Fibroblast of lung (primary cell): ENCODE measurements around the gene TMEM14A. TPM values are rescaled to one million over a fixed set of nuclear protein-coding genes. Genes with fewer than 3 reads are reported as not detected.

Experiments
- DNase-seq, 2 donors: peaks; one replicate each; pipeline versions ENCODE4 v3.0.0 to v3.0.0-alpha.2; 2010; ENCODE audit warnings: low read depth in 2 of 2
- H2AFZ ChIP-seq: 2 replicates; pipeline ENCODE4 v1.5.1; 2012; ENCODE audit warnings: low read length, control low read depth, inconsistent platforms
- H3K27ac ChIP-seq: 2 replicates; pipeline ENCODE4 v1.5.1; 2011; ENCODE audit warnings: low read length, control low read depth; ENCODE audit not compliant: insufficient read depth
- H3K27me3 ChIP-seq: 2 replicates; pipeline ENCODE4 v1.5.1; 2011; ENCODE audit warnings: mild to moderate bottlenecking, low read length; ENCODE audit not compliant: control insufficient read depth, insufficient read depth
- H3K36me3 ChIP-seq: 2 replicates; pipeline ENCODE4 v1.5.1; 2011; ENCODE audit warnings: low read length; ENCODE audit not compliant: control insufficient read depth, insufficient read depth
- H3K4me1 ChIP-seq: 2 replicates; pipeline ENCODE4 v1.5.1; 2011; ENCODE audit warnings: low read length; ENCODE audit not compliant: control insufficient read depth, insufficient read depth; ENCODE audit errors: extremely low read depth
- H3K4me2 ChIP-seq: 2 replicates; pipeline ENCODE4 v1.5.1; 2011; ENCODE audit warnings: low read length, control low read depth; ENCODE audit not compliant: insufficient read depth; ENCODE audit errors: extremely low read depth
- H3K4me3 ChIP-seq, 4 experiments: fragments of 200-600 bp in 1 of 4; sonication (generic) in 1 of 4; replicated peaks in 1 of 4; 2 replicates each; pipeline ENCODE4 v1.5.1; 2011 to 2016; ENCODE audit warnings: low read length in 4 of 4, low read depth in 3 of 4, mild to moderate bottlenecking in 3 of 4, control low read depth in 2 of 4, inconsistent platforms in 1 of 4, mixed read lengths in 1 of 4; ENCODE audit not compliant: insufficient read depth in 1 of 4; ENCODE audit errors: control extremely low read depth in 1 of 4
- H3K79me2 ChIP-seq: 2 replicates; pipeline ENCODE4 v1.5.1; 2012; ENCODE audit warnings: mild to moderate bottlenecking, low read length, inconsistent platforms; ENCODE audit not compliant: control insufficient read depth, insufficient read depth
- H3K9ac ChIP-seq: 2 replicates; pipeline ENCODE4 v1.5.1; 2011; ENCODE audit warnings: mild to moderate bottlenecking, low read length, control low read depth; ENCODE audit not compliant: insufficient read depth
- H3K9me3 ChIP-seq: 2 replicates; pipeline ENCODE4 v1.5.1; 2012; ENCODE audit warnings: low read depth, low read length; ENCODE audit not compliant: control insufficient read depth, insufficient read depth
- H4K20me1 ChIP-seq: 2 replicates; pipeline ENCODE4 v1.5.1; 2011; ENCODE audit warnings: low read length; ENCODE audit not compliant: control insufficient read depth, insufficient read depth; ENCODE audit errors: extremely low read depth
- CTCF ChIP-seq, 2 donors: IDR thresholded peaks in 1 of 2; conservative IDR thresholded peaks in 1 of 2; 1 replicate in 1 of 2; 2 replicates in 1 of 2; pipeline ENCODE4 v1.5.1; 2011 to 2012; ENCODE audit warnings: low read length in 2 of 2, control low read depth in 1 of 2, inconsistent platforms in 1 of 2, low read depth in 1 of 2, mild to moderate bottlenecking in 1 of 2
- EZH2 ChIP-seq: IDR thresholded peaks from 2 replicates; pipeline ENCODE4 v1.5.1; 2012; ENCODE audit warnings: low read length, control low read depth, mild to moderate bottlenecking; ENCODE audit errors: missing control alignments
- polyA plus RNA-seq, 2 donors: library from polyadenylated mRNA; depleted of rRNA in 1 of 2; stranded (reverse) in 1 of 2; unstranded in 1 of 2; fragments of >200 nt; gene quantifications; 2 replicates each; pipeline ENCODE4 v1.2.1, GENCODE V29; 2011 to 2012; ENCODE audit warnings: missing spikeins in 1 of 2
- total RNA-seq: library from RNA; depleted of rRNA; stranded (reverse); fragments of >200 nt; gene quantifications from 2 replicates; pipeline ENCODE4 v1.2.1, GENCODE V29; 2014

Gene TMEM14A
- total and polyA plus RNA-seq, 2 donors (not counting 1 experiment from before 2014, with no cell fraction given): 38.3 to 49.0 TPM

- DNase-seq: no peak
- H2AFZ ChIP-seq: no peak overlapping the region
- no peaks in the 10 kb centered on the region for H3K4me1 ChIP-seq
- no peak overlapping the region for H3K9ac ChIP-seq
- no peaks in the 10 kb centered on the region for H3K79me2 ChIP-seq
- TF ChIP-seq CTCF (conservative IDR thresholded peaks at IDR 0.05 in 1 of 2, IDR thresholded peaks at IDR 0.05 in 1 of 2; ENCODE audit: low read depth in 1 of 2, low read length in 2 of 2): no peak
- TF ChIP-seq EZH2: no peak
- H4K20me1 ChIP-seq: no peaks in the 10 kb centered on the region
- no peak overlapping the region for H3K27ac ChIP-seq
- H3K4me3 ChIP-seq: no peak overlapping the region
- H3K36me3 ChIP-seq: no peaks in the 10 kb centered on the region
- H3K4me2 ChIP-seq: no peak overlapping the region
- no peaks in the 10 kb centered on the region for H3K27me3 ChIP-seq
- no peaks in the 10 kb centered on the region for H3K9me3 ChIP-seq
These were observed 16.2 kb downstream of the TMEM14A start for GRCh38 chr6:52686878-52687699.

GRCh38 chr6:52689857-52690256 is 18.9 kb downstream of the TMEM14A start:
- Histone ChIP-seq H3K27ac (no peak overlapping the region), H4K20me1 (no peaks in the 10 kb centered on the region), H3K4me2 (no peak overlapping the region), H3K4me1 (no peaks in the 10 kb centered on the region), H3K27me3 (no peaks in the 10 kb centered on the region), H3K9ac (no peak overlapping the region), H3K36me3 (no peaks in the 10 kb centered on the region), H3K9me3 (no peaks in the 10 kb centered on the region), H2AFZ (no peak overlapping the region), H3K4me3 (no peak overlapping the region), H3K79me2 (no peaks in the 10 kb centered on the region)
- no peak for TF ChIP-seq EZH2
- no peak for TF ChIP-seq CTCF (conservative IDR thresholded peaks at IDR 0.05 in 1 of 2, IDR thresholded peaks at IDR 0.05 in 1 of 2; ENCODE audit: low read depth in 1 of 2, low read length in 2 of 2)
- DNase-seq: no peak

GRCh38 chr6:52691718-52692117 is 20.8 kb downstream of the TMEM14A start:
- Histone ChIP-seq H3K27ac (no peak overlapping the region), H3K27me3 (no peaks in the 10 kb centered on the region), H3K79me2 (no peaks in the 10 kb centered on the region), H3K36me3 (no peaks in the 10 kb centered on the region), H3K4me1 (no peaks in the 10 kb centered on the region), H3K4me2 (no peak overlapping the region), H3K9me3 (no peaks in the 10 kb centered on the region), H3K4me3 (no peak overlapping the region), H4K20me1 (no peaks in the 10 kb centered on the region), H2AFZ (no peak overlapping the region), H3K9ac (no peak overlapping the region)
- TF ChIP-seq EZH2 (no peak), CTCF (conservative IDR thresholded peaks at IDR 0.05 in 1 of 2, IDR thresholded peaks at IDR 0.05 in 1 of 2; ENCODE audit: low read depth in 1 of 2, low read length in 2 of 2) (no peak)
- DNase-seq: peak; percentile 15 to 18
